ENCODE measurements around the gene PIGM.

Gene PIGM

DNA sequence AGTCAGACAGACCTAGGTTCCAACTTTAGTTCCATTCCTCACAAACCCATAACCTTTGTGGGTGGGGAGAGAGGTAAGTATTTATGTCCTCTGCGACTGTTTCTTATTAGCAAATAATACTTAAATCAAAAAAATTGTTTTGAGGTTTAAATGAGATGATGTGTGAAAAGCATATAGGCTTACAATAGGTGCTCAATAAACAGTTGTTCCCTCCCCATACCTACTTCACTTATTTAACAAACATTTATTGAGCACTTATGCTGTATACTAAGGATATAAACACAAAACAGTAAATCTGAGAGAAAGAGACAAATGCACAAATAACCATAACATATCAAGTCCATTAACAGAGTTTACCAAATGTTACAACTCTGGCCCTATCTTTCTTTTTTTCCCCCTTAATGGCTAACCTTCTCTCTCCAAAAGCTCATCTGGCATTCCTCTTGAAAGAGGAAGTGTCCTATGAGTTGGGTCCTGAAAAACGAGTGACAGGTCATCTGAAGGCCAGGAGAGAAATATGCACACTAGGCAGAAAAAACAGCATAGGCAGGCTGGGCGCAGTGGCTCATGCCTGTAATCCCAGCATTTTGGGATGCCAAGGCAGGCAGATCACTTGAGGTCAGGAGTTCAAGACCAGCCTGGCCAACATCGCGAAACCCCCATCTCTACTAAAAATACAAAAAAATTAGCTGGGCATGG, 10.3 kb downstream of the PIGM start:
- no peak for DNase-seq

DNA sequence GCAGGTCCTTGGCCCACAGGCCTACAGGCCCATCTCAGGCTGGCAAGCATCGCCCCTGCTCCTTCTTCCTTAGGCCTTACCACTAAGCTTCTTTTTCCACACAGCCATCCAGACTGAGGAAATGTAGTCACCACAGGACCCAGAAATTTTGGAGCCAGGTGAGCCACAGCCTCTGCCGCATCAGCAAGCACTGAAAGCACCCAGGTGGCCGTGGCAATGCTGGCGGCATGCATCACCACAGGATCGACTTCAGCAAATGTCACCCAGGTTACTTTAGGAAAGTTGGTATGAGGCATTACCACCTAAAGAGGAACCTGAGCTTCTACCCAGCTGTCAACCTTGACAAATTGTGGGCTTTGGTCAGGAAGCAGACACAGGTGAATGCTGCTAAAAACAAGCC, 11.6 kb downstream of the PIGM start:
- DNase-seq, result no peak

GRCh38 chr1:160018900-160019299, 12.9 kb downstream of the PIGM start:
- no peak for DNase-seq

DNA sequence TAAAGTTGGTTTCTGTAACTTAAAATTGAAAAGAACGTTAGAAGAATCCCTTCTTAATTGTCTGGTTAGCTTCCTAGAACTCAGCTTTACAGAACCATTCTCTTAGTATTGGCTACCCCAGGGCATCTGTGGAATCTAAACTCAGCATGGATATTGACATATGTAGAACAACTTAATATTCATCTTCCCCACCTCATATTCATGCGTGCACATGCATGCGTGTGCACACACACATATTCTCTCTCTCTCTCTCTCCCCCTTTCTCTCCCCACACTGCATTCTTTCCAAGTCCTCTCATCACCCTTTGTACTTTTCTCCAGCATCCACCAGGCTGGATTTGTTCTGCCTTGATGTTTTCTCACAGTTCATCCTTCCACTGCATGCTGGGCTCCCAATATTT, 13.4 kb downstream of the PIGM start:
- DNase-seq, result no peak

- DNase-seq, result no peak
Observed at GRCh38 chr1:160017592-160017991, 14.2 kb downstream of the PIGM start.

DNA sequence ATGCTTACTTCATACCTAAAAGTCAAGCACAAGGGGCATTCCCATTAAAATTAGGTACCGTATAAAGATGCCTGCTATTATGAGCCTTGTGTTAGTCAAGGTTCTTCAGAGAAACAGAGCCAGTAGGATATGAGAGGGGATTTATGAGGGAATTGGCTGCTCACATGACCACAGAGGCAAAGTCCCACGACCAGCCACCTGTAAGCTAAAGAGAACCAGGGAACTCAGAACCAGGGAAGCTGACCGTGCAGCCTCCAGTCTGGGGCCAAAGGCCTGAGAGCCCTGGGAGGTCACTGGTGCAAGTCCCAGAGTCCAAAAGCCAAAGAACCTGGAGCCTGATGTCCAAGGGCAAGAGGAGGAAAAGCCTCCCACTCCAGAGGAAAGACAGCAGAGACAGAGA, 20.0 kb downstream of the PIGM start:
- DNase-seq, result no peak

DNA sequence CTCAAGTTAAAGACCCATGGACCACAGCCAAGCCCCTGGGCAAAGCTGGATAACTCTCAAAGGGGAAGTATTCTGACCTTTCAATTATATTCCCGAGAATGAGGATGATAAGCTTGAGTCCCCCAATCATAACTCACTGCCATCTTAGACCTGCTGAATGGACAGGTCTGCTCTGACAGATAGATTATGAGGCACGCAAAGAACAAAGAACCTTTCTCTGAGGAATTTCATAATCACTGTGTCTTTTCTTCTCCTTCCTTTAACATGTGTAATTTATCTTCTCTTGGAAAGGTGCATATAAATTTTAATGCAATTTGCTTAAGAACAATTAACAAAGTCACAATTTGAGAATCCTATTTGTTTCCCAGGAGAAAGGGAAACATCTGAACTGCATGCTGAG, 22.0 kb downstream of the PIGM start:
- DNase-seq, result no peak

- DNase-seq, result no peak
Observed at GRCh38 chr1:160009081-160009480, 22.7 kb downstream of the PIGM start.

DNA sequence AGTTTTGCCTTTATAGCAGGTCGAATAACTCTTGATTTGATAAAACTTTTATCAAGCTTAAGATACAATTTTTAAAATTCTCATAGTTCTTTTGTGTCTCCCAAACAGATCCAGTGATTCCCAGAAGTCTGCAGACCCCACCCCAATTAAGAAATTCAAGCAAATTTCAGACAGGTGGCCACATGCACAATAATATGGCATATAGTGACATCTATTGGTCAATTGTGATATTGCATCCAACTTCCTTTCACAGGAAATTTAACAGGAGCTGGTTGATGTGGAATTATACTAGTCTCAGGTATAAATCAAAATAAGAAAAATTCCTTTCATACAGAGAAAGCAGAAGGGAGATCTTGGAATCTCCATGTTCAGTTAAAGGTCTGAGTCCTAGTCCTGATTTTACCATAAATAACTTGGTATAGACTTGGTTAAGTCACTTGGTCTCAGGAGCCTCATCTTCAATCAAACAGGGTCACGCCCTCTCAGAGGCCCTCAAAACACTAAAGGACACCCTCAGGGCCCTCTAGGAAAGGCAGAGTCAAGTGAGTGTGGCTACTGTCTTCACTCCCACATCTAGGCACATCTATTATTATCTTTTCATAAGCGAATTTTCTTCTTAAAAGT, 24.1 kb downstream of the PIGM start:
- no peak for DNase-seq

DNA sequence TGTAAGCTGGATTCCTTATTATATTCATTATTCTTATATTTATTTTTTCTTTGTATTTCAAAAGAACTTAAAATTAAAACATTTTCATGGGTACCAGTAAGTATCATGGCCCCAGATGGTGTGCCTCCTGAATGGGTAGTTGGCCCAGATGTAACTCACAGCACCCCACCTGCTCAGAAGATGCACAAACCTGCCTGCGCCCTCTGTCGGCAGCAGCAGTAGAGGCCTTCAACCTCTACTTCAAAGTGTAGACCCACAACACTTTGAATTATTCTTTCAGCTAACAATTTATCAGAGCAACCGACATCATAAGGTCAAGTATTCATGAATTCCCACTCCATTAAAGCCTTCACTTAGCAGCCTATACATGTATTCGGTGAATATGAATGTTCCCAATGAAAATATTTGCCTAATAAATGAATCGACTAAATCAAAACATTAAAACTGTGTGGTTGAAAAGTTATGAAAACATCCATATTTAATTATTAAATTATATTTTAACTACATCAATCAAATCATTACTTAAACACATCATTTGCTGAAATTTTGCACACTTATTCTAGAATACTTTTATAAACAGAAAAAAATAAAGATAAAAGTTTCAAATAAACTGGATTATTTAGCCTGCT, 25.4 kb downstream of the PIGM start:
- DNase-seq, result peak; percentile 71

DNA sequence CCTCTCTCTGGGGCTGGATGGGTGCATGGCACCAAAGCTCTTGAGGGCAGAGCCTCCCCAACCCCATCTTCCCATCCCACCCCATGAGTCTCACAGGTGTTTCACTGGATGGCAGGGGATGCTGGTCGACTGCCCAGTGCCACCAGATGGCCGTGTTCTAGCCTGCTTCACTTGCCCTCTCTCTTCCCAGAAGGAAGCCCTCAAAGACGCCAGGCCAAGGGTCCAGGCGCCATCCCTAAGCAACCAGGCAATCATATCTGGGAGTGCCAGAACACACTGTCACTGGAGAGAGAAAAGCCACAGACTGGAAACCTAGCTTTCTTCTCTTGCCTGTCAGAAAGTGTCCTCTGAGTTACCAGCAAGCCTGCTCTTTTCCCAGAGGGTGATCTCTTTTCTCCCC, 26.7 kb downstream of the PIGM start:
- DNase-seq, result no peak

DNA sequence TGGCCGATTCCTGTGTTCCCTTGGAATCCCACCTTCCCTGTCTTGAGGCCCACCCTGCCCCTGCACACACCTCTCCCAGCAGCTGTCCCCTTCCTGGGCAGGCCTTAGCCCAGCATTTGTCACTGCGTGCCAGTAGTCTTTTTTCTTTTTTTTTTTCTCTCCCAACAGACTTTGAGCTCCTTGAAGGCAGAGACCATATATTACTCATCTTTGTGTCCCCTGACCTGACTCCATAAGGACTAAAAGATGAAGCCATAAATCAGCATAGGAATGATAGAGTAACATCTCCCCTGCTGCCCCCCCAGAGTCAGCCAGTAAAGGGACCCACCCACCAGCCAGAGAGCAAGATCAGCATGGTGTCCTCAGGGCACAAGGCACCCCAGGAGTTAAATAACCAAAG, 27.4 kb downstream of the PIGM start:
- no peak for DNase-seq

GRCh38 chr1:160004001-160004400, 27.8 kb downstream of the PIGM start:
- no peak for DNase-seq

DNA sequence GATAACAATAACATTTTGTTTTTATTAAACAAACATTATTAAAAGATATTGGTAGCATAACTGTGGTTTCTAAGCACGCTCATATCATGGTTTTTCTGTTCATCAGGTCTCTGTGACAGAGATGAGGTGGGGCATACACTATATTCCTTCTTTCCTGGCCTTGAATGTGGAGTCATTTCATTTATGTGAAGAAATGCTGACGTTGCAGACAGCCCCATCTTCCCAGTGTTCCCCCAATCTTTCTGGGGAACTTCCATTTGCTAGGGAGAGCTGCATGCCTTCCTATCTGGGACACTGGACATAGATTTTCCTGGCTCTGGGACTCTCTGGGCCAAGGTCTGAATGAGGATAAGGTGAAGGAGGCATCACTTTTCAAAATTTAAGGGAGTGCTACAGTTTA, 30.4 kb downstream of the PIGM start:
- DNase-seq, result no peak

- DNase-seq, result no peak
Observed at GRCh38 chr1:159999204-159999603, 32.6 kb downstream of the PIGM start.

DNA sequence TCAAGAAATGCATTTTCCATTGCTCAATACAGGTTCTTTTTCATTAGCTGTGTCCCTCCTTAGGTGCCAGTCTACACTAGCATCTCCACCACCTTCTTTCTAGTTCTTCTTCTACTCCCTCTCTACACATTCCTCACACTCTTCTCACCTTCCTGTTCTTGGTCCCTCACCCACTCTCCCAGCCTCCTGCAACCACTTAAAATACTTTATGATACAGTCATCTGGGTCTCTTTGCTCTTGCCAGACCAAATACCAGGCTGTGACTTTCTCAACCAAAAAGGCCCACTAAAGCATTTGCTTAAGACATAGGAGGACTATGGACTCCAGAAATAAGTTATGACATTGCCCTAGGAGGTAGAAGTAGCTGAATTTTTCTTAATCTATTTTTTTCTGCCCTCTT, 35.1 kb downstream of the PIGM start:
- no peak for DNase-seq

DNA sequence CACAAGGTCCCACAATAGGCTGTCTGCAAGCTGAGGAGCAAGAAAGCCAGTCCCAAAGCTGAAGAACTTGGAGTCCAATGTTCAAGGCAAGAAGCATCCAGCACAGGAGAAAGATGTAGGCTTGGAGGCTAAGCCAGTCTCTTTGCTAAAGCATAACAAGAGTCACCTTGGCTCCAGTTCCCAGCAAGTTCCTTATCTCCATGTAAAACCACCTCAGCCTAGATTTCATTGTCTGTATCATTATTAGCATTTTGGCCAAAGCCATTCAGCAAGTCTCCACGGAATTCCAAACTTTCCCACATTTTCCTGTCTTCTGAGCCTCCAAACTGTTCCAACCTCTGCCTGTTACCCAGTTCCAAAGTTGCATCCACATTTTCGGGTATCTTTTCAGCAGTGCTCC, 36.9 kb downstream of the PIGM start:
- no peak for DNase-seq

- DNase-seq, result no peak
Observed at GRCh38 chr1:159993911-159994310, 37.9 kb downstream of the PIGM start.

DNA sequence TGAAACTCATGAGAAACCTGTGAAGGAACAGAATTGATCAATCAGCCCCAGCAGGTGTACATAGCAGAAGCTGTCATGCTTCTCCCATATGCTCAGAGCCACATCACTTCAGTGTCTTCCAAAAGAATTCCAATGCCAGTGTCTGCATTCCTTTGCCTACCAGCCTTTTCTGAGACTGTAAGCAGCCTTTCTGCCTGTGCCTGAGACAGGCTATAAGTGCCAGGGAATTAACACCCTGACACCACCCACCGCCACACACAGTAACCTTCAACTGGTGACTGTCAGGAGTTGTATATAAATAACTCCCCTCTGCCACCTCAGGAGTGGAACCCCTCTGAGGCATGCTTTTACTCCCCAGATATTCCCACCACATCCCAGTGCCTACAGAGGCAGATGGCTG, 39.6 kb downstream of the PIGM start:
- DNase-seq, result no peak

DNA sequence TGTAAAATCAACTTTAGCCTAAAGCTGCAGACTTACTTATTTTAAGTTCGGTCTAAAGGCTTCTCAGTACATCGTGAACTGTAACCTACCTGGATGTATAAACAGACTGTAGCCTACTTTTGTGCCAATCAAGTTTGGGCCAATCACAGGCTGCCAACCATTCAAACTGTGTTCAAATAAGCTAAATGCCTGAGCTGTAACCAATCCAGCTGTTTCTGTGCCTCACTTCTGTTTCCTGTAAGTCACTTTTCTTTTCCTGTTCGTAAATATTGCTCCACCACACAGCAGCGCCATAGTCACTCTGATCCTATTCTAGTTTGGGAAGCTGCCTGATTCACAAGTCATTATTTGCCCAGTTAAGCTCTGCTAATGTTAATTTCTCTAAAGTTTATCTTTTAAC, 40.3 kb downstream of the PIGM start:
- DNase-seq, result no peak

DNA sequence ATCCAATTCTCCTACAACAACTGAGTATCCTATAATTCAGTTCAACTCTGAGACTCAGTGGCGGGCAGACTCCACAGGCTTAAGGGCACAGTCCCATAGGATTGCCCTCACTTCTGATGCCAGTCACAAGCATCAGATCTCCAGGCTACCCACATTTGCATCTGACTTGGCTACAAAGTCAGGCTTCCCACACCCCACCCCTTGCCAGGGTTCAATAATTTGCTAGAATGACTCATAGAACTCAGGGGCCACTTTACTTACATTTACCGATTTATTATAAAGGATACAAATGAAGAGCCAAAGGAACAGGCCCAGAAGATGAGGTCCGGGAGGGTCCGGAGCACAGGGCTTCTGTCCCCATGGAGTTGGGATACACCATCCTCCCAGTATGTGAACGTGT, 41.8 kb downstream of the PIGM start:
- no peak for DNase-seq

DNA sequence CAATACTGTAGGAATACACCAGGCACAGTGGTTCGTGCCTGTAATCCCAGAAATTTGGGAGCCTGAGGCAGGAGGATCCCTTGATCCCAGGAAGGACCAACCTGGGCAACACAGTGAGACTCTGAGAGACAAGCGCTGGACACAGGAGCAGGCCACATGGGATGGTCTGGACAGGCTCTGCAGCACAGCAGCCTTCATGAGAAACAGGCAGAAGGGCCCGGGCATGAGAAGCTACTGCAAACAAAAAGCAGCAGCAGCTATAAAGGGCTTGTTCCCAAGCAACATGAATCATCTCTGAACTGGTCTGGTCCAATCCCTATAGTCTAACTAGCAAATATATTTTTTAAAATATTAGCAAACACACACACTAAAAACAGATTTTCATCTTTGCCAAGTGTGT, 42.2 kb downstream of the PIGM start:
- DNase-seq, result no peak

- DNase-seq, result no peak
Observed at GRCh38 chr1:159988006-159988405, 43.8 kb downstream of the PIGM start.

DNA sequence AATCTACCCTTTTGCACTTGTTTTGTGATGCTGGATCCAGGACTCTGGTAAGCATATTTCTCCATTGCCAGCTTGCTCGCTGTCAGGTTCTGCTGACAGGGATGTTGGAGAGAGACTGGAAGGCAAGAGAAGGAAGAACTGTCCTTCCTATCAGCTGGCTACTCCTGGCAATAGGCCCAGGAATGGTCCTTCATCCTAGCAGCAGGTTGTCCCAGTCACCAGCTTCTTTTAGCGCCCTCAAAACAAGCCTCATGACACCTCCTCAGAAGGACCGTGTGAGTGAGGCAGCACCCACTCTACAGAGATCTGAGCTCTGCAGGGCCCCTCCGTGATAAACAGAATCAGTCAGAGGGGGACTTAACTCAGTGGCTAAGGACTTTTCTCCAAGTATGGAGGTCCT, 44.6 kb downstream of the PIGM start:
- no peak for DNase-seq

DNA sequence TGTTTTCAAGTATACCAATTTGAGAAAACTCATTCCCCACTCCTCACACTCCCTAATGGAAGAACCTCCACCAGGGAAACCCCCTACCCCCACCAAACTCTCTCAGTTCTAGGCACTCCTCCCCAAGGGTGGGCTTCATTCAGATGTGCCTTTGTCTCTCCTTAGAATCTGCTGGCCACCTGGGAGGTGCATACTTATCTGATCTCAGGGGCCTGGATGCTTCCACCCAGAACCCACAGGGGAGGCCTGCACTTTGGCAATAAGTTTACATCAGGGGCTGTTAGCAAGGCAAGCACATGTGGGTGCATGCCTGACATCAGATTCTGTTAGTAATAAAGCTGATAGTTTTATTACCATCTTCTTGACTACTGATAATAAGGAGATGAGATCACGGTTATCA, 45.3 kb downstream of the PIGM start:
- no peak for DNase-seq
